ENCODE results near the gene SIL1.

Gene SIL1

GRCh38 chr5:138964647-138965201, 233.4 kb downstream of the SIL1 start:
- H3K4me1 ChIP-seq: peaks cover 29% of the 10 kb centered on the region
- H3K27me3 ChIP-seq (ENCODE audit: low read depth): no peaks in the 10 kb centered on the region
- no peaks in the 10 kb centered on the region for H3K9me3 ChIP-seq
- H3K36me3 ChIP-seq (replicated peaks): no peaks in the 10 kb centered on the region
- in situ Hi-C loops (cut with MboI; ENCODE audit: low sequenced_read_pairs): no loop called here
- peak; percentile 81 to 95 for DNase-seq (ENCODE audit: low spot score in 2 of 2)
- H3K4me3 ChIP-seq: no peak overlapping the region

GRCh38 chr5:138963763-138964371, 234.3 kb downstream of the SIL1 start:
- no peaks in the 10 kb centered on the region for H3K36me3 ChIP-seq (replicated peaks)
- peaks cover 29% of the 10 kb centered on the region for H3K4me1 ChIP-seq
- H3K27me3 ChIP-seq (ENCODE audit: low read depth): no peaks in the 10 kb centered on the region
- in situ Hi-C loops (cut with MboI; ENCODE audit: low sequenced_read_pairs): no loop called here
- peak; percentile 65 to 78 for DNase-seq (ENCODE audit: low spot score in 2 of 2)
- H3K4me3 ChIP-seq: no peak overlapping the region
- no peaks in the 10 kb centered on the region for H3K9me3 ChIP-seq

DNA sequence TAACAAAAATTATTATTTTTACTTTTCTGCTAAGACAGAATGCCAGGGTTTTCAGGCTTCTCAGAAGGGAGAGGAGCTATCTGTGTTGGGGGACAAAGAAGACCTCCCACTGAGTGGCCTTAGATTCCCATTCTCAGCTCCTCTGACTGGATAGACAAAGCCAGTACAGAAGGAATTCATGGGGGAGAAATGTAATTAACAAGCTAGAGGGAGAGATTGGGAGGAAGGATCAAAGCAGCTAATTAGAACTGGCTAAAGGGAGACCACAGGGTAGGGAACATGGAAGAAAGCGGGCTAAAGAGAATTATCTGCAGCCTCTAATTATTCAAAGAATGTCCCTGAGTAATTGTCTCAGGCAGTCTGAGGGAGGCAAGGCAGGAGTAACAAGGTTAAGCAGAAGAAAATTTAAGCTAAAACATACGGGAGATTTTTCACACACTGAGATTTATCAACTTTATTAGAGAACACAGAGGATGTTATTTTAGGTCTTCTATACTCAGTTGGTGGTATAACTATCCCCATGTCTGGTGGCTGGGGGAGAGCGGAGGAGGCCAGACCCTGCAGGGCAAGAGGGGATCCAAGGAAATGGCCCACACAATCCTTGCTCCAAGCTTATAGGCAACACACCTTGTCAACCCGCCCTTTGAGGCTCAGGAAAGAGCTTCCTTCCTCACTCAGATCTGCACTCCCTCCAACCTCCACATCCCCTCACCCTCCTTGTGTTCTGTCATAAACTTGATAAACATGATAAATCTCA, 235.4 kb downstream of the SIL1 start:
- Histone ChIP-seq H3K4me3 (no peak overlapping the region), H3K4me1 (peaks cover 29% of the 10 kb centered on the region), H3K9me3 (no peaks in the 10 kb centered on the region), H3K36me3 (replicated peaks) (no peaks in the 10 kb centered on the region), H3K27me3 (ENCODE audit: low read depth) (no peaks in the 10 kb centered on the region)
- no peak for DNase-seq (ENCODE audit: low spot score in 2 of 2)
- in situ Hi-C loops (cut with MboI; ENCODE audit: low sequenced_read_pairs): no loop called here

DNA sequence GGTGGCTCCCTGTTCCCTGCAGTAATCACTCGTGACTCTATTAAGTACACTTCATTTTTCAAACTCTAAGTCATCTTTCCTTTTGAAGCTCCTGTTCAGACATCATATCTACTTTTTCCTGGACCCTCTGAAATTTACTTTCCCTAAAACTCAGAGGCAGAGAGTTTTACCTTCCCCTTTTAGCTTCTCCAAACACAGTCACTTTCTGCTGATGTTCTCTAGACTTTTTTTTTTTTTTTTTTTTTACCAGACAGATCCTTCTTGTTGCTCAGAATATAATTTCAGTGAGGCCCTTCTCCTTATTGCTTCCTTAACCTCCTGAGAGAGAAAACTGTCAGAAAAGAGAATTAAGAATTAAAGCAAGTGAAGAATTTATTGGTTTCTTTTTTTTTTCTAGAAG, 236.4 kb downstream of the SIL1 start:
- Histone ChIP-seq H3K27me3 (ENCODE audit: low read depth) (no peaks in the 10 kb centered on the region), H3K4me1 (peaks cover 29% of the 10 kb centered on the region), H3K36me3 (replicated peaks) (no peaks in the 10 kb centered on the region), H3K4me3 (no peak overlapping the region), H3K9me3 (no peaks in the 10 kb centered on the region)
- in situ Hi-C loops (cut with MboI; ENCODE audit: low sequenced_read_pairs): no loop called here
- DNase-seq (ENCODE audit: low spot score in 2 of 2): no peak

- Histone ChIP-seq H3K27me3 (ENCODE audit: low read depth) (no peaks in the 10 kb centered on the region), H3K9me3 (no peaks in the 10 kb centered on the region), H3K4me3 (no peak overlapping the region), H3K36me3 (replicated peaks) (no peaks in the 10 kb centered on the region), H3K4me1 (peaks cover 29% of the 10 kb centered on the region)
- no peak for DNase-seq (ENCODE audit: low spot score in 2 of 2)
- in situ Hi-C loops (cut with MboI; ENCODE audit: low sequenced_read_pairs): no loop called here
Measured at GRCh38 chr5:138961221-138961620, 236.9 kb downstream of the SIL1 start.

- in situ Hi-C loops (cut with MboI; ENCODE audit: low sequenced_read_pairs): no loop called here
Measured at GRCh38 chr5:138960145-138960692, 237.9 kb downstream of the SIL1 start.

GRCh38 chr5:138956801-138957200, 241.4 kb downstream of the SIL1 start:
- Histone ChIP-seq H3K9me3 (no peaks in the 10 kb centered on the region), H3K4me1 (no peaks in the 10 kb centered on the region)
- in situ Hi-C loops (cut with MboI; ENCODE audit: low sequenced_read_pairs): no loop called here

More at GRCh38 chr5:138960145-138960692, 237.9 kb downstream of the SIL1 start:
- Histone ChIP-seq H3K4me1 (peaks cover 22% of the 10 kb centered on the region), H3K4me3 (no peak overlapping the region), H3K27me3 (ENCODE audit: low read depth) (no peaks in the 10 kb centered on the region), H3K9me3 (no peaks in the 10 kb centered on the region), H3K36me3 (replicated peaks) (no peaks in the 10 kb centered on the region)
- DNase-seq (ENCODE audit: low spot score in 2 of 2): no peak

DNA sequence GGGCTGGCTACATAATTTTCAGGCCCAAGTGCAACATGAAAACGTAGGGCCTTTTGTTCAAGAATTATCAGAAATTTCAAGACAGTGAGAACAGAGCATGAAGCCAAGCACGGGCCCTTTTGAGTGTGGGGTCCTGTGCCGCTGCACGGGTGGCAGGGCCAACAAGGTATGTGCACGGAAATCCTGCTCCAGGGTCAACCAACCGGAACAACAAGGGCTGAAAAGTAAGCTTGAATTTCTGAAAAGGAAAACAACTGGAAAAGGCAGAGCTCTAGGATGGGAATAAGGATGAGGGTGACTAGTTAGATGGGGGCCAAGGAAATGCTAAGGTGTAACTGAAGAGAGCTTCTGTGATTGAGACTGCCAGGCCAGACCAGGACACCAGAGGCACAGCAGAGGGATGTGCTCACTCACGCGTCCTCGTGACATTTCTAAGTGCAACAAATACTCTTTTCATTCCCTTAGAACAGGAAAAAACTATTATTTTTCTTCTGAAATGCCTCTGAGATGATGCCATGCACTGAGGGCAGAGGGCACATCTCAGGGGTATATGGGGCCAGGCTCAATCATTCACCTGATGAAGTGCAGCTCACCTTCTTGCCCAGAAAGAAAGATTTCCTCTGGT, 242.4 kb downstream of the SIL1 start:
- Histone ChIP-seq H3K4me3 (no peak overlapping the region), H3K27me3 (ENCODE audit: low read depth) (no peaks in the 10 kb centered on the region), H3K36me3 (replicated peaks) (no peaks in the 10 kb centered on the region), H3K4me1 (no peaks in the 10 kb centered on the region), H3K9me3 (no peaks in the 10 kb centered on the region)
- no peak for DNase-seq (ENCODE audit: low spot score in 2 of 2)
- in situ Hi-C loops (cut with MboI; ENCODE audit: low sequenced_read_pairs): no loop called here

More at GRCh38 chr5:138956801-138957200, 241.4 kb downstream of the SIL1 start:
- Histone ChIP-seq H3K27me3 (ENCODE audit: low read depth) (no peaks in the 10 kb centered on the region), H3K36me3 (replicated peaks) (no peaks in the 10 kb centered on the region), H3K4me3 (no peak overlapping the region)
- DNase-seq (ENCODE audit: low spot score in 2 of 2): no peak

DNA sequence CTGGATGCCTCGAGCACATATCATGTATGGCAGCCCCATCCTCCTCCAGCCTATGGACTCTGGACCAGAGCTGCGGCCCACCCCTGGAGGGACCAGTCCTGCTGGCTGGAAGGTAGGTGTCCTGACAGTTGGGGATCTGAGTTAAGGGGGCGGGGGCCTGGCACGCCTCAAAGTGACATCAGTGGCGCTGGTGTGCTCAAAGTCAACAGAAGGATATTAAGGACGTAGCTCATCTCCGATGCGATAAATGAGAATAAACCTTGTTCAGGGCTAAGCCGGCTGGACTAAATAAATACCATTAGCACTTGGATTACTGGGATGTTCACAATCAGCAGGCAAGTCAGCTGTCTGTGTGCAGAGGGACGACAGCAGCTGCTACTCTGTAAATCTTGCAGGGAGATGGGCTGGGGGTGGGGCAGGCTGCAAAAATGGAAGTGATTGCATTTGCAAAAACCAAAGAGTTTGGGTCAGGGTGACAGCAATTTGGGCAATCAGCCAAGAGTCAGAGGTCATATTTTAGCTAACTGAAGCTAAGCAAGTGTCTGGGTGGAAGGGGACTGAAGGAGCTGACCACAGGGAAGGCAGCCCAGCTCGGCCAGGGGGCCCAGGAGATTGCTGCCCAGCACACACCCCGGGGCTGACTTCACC, 243.0 kb downstream of the SIL1 start:
- no peaks in the 10 kb centered on the region for H3K36me3 ChIP-seq (replicated peaks)
- no peak for DNase-seq (ENCODE audit: low spot score in 2 of 2)
- in situ Hi-C loops (cut with MboI; ENCODE audit: low sequenced_read_pairs): no loop called here
- H3K4me3 ChIP-seq: no peak overlapping the region
- no peaks in the 10 kb centered on the region for H3K27me3 ChIP-seq (ENCODE audit: low read depth)
- no peaks in the 10 kb centered on the region for H3K9me3 ChIP-seq
- H3K4me1 ChIP-seq: no peaks in the 10 kb centered on the region

- in situ Hi-C loops (cut with MboI; ENCODE audit: low sequenced_read_pairs): no loop called here
- H3K27me3 ChIP-seq (ENCODE audit: low read depth): no peaks in the 10 kb centered on the region
- DNase-seq (ENCODE audit: low spot score in 2 of 2): no peak
- no peak overlapping the region for H3K4me3 ChIP-seq
- H3K9me3 ChIP-seq: no peaks in the 10 kb centered on the region
- no peaks in the 10 kb centered on the region for H3K36me3 ChIP-seq (replicated peaks)
- no peaks in the 10 kb centered on the region for H3K4me1 ChIP-seq
Measured at GRCh38 chr5:138954257-138955012, 243.7 kb downstream of the SIL1 start.

- H3K4me3 ChIP-seq: no peak overlapping the region
- no peak for DNase-seq (ENCODE audit: low spot score in 2 of 2)
- no peaks in the 10 kb centered on the region for H3K9me3 ChIP-seq
- no peaks in the 10 kb centered on the region for H3K36me3 ChIP-seq (replicated peaks)
- in situ Hi-C loops (cut with MboI; ENCODE audit: low sequenced_read_pairs): no loop called here
- H3K27me3 ChIP-seq (ENCODE audit: low read depth): no peaks in the 10 kb centered on the region
- no peaks in the 10 kb centered on the region for H3K4me1 ChIP-seq
Measured at GRCh38 chr5:138953387-138954256, 244.5 kb downstream of the SIL1 start.

DNA sequence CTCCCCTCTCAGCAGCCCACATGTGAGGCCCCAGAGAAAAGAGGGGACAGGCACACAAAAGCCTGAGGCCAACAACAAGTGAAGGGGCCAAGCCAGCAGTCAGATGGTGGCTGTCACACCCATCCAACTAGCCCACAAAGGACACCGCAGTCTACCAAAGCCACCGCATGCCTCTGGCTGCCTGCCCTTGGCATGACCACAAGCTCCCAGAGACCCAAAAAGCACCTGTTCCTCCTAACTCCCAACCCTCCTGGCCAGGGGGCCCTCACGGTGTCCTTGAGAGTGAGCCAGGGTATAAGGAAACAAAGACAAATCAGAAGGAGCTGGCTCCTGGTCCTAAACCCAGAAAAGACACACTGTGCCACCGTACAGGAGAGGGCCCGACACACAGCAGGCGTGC, 245.2 kb downstream of the SIL1 start:
- no peak for DNase-seq (ENCODE audit: low spot score in 2 of 2)
- Histone ChIP-seq H3K4me3 (no peak overlapping the region), H3K27me3 (ENCODE audit: low read depth) (no peaks in the 10 kb centered on the region), H3K9me3 (no peaks in the 10 kb centered on the region), H3K4me1 (no peaks in the 10 kb centered on the region), H3K36me3 (replicated peaks) (no peaks in the 10 kb centered on the region)
- in situ Hi-C loops (cut with MboI; ENCODE audit: low sequenced_read_pairs): no loop called here

Data from HAP-1 (cell line).